Prostate gland (tissue), 2 donors: Measurements from ENCODE around the gene ACAD11. TPM values are rescaled to one million over a fixed set of nuclear protein-coding genes. Genes with fewer than 3 reads are reported as not detected.

Source experiments
- DNase-seq: peaks from one replicate; pipeline ENCODE4 v3.0.0-alpha.2; 2019; ENCODE audit warnings: low spot score
- H3K27ac ChIP-seq, 2 donors: fragments of 200-600 bp; sonication (generic); 2 replicates each; pipeline ENCODE4 v1.5.1; 2017 to 2019
- H3K27me3 ChIP-seq: fragments of 200-600 bp; sonication (generic); replicated peaks from 2 replicates; pipeline ENCODE4 v1.5.1; 2019; ENCODE audit not compliant: insufficient read depth
- H3K36me3 ChIP-seq, 2 donors: fragments of 200-600 bp; sonication (generic); 1 replicate in 1 of 2; 2 replicates in 1 of 2; pipeline versions ENCODE4 v1.5.1 to v1.8.1; 2017 to 2019
- H3K4me1 ChIP-seq: fragments of 200-600 bp; sonication (generic); replicated peaks from 2 replicates; pipeline ENCODE4 v1.5.1; 2019
- H3K4me3 ChIP-seq, 2 donors: fragments of 200-600 bp; sonication (generic); 2 replicates each; pipeline ENCODE4 v1.5.1; 2017 to 2019
- H3K9me3 ChIP-seq: fragments of 200-600 bp; sonication (generic); 2 replicates; pipeline ENCODE4 v1.5.1; 2017
- POLR2A ChIP-seq: fragments of 450-650 bp; IDR thresholded peaks from one replicate; pipeline ENCODE4 v1.6.1; 2016; ENCODE audit warnings: antibody characterized with exemption, mild to moderate bottlenecking
- POLR2AphosphoS5 ChIP-seq: sonication (generic); formaldehyde crosslinking; IDR thresholded peaks from one replicate; pipeline ENCODE4 v1.6.1; 2017; ENCODE audit warnings: antibody characterized with exemption
- whole genome bisulfite sequencing: methylation state at CpG from one replicate; pipeline ENCODE4 v1.1.5; 2018; 5-methylcytosine and 5-hydroxymethylcytosine counted together
- intact Hi-C: fragments of 100-400 bp; cut with DNase I; formaldehyde crosslinking; loops from one replicate; pipeline ENCODE4 v1.14.2; 2022
- total RNA-seq, 2 donors: library from RNA; depleted of rRNA; stranded (reverse); fragments of >200 nt; gene quantifications; one replicate each; pipeline ENCODE4 v1.1.0, GENCODE V29; 2016
- TF ChIP-seq, protein P1 (sequence below), 4 experiments: fragments of 200-600 bp in 2 of 4; fragments of 450-650 bp in 2 of 4; sonication (generic) in 2 of 4; IDR thresholded peaks; 1 replicate in 3 of 4; 2 replicates in 1 of 4; pipeline ENCODE4 v1.5.1; 2016 to 2019; ENCODE audit warnings: antibody characterized with exemption in 4 of 4, mild to moderate bottlenecking in 2 of 4, moderate library complexity in 2 of 4

ACAD11 gene
- total RNA-seq, 2 donors from 2014 or later: 13.8 to 22.7 TPM

DNA sequence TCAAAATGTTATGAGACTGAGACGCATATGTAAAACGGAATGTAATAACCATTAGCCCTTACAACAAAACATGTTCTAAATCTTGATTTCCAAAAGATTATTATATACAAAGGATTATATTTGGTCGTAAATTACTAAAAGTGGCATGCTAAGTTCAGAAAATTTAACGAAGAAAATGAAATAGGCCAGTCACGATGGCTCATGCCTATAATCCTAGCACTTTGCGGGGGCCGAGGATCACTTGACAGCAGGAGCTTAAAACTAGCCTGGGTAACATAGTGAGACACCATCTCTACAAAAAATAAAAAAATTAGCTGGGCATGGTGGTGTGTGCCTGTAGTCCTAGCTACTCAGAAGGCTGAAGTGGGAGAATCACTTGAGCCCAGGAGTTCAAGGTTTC lies 29.0 kb downstream of the ACAD11 start:
- no peak overlapping the region for H3K27ac ChIP-seq
- intact Hi-C loops: no loop called here
- H3K9me3 ChIP-seq: no peaks in the 10 kb centered on the region
- TF ChIP-seq, protein P1, sequence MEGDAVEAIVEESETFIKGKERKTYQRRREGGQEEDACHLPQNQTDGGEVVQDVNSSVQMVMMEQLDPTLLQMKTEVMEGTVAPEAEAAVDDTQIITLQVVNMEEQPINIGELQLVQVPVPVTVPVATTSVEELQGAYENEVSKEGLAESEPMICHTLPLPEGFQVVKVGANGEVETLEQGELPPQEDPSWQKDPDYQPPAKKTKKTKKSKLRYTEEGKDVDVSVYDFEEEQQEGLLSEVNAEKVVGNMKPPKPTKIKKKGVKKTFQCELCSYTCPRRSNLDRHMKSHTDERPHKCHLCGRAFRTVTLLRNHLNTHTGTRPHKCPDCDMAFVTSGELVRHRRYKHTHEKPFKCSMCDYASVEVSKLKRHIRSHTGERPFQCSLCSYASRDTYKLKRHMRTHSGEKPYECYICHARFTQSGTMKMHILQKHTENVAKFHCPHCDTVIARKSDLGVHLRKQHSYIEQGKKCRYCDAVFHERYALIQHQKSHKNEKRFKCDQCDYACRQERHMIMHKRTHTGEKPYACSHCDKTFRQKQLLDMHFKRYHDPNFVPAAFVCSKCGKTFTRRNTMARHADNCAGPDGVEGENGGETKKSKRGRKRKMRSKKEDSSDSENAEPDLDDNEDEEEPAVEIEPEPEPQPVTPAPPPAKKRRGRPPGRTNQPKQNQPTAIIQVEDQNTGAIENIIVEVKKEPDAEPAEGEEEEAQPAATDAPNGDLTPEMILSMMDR (IDR thresholded peaks at IDR 0.05): no peak
- TF ChIP-seq POLR2AphosphoS5 (no peak), POLR2A (no peak)
- no peaks in the 10 kb centered on the region for H3K36me3 ChIP-seq
- no peaks in the 10 kb centered on the region for H3K27me3 ChIP-seq
- H3K4me3 ChIP-seq: no peak overlapping the region
- DNase-seq: no peak
- H3K4me1 ChIP-seq: no peaks in the 10 kb centered on the region
- WGBS: 84% methylated on average over 7 of the region's 7 CpGs

DNA sequence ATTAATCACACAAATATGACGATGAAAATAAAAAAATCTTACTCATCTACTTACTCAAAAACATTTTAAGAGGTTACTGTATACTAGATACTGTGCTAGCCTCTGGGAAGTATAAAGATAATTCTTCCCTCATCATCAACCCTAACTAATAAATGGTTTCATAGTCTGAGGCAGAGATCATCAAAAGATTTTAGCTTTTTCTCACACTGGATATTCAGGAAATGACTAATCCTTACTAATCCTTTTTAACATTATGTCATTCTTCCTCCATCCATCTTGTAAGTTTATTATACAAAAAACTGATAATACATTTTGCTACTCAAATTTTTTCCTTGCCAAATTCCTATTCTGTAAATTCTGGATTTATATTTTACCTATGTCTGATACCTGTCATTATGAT lies 29.7 kb downstream of the ACAD11 start:
- no peak for DNase-seq
- TF ChIP-seq, protein P1 (IDR thresholded peaks at IDR 0.05): no peak
- TF ChIP-seq POLR2A (no peak), POLR2AphosphoS5 (no peak)
- Histone ChIP-seq H3K36me3 (no peaks in the 10 kb centered on the region), H3K4me3 (no peak overlapping the region), H3K27ac (no peak overlapping the region), H3K9me3 (no peaks in the 10 kb centered on the region), H3K27me3 (no peaks in the 10 kb centered on the region), H3K4me1 (no peaks in the 10 kb centered on the region)
- WGBS: 64% methylated on average over 1 of the region's 1 CpG
- intact Hi-C loops: no loop called here

DNA sequence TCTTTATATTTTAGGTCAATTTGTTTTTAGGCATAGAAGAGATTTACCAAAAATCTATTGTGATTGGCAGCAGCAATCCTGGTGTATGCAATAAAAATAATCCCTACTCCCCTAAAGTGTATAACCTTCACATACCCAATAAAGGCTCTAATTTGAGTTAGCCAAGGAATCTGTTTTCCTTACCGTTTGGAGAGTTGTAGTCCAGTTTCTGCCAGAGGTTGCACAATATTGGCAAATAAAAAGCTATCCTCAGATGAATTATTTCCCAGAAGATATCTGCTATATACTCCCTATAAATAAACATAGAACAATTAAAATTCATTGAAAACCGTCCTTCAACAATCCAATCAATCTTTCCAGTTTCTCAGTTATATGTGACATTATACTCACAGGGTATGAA lies 31.5 kb downstream of the ACAD11 start:
- WGBS: 27% methylated on average over 2 of the region's 2 CpGs
- Histone ChIP-seq H3K27me3 (no peaks in the 10 kb centered on the region), H3K27ac (no peak overlapping the region), H3K4me3 (no peak overlapping the region), H3K36me3 (no peaks in the 10 kb centered on the region), H3K9me3 (no peaks in the 10 kb centered on the region), H3K4me1 (no peaks in the 10 kb centered on the region)
- TF ChIP-seq, protein P1 (IDR thresholded peaks at IDR 0.05): no peak
- TF ChIP-seq POLR2A (no peak), POLR2AphosphoS5 (no peak)
- DNase-seq: no peak
- intact Hi-C loops: no loop called here

DNA sequence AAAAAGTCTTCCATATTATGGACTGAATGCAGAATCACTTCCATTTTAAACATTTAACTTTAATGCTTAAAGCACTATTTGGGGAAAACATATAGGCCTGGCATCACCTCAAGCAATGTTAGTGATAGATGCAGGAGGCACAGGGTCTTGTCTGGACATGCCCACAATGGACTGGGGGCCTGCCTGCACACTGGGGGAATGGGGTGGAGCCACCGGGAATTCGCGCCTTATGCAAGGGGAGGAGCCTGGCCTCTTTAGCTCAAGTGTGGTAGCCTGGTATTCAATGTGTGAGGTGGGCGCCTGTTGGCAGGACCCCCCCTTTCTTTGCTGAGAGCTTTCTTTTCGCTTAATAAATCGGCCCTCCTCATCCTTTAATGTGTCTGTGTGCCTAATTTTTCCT lies 32.7 kb downstream of the ACAD11 start:
- H3K4me1 ChIP-seq: no peaks in the 10 kb centered on the region
- DNase-seq: no peak
- H3K9me3 ChIP-seq: no peaks in the 10 kb centered on the region
- no peak for TF ChIP-seq POLR2A
- no peak for TF ChIP-seq POLR2AphosphoS5
- TF ChIP-seq, protein P1 (IDR thresholded peaks at IDR 0.05): no peak
- H3K36me3 ChIP-seq: no peaks in the 10 kb centered on the region
- H3K27ac ChIP-seq: no peak overlapping the region
- no peak overlapping the region for H3K4me3 ChIP-seq
- intact Hi-C loops: no loop called here
- WGBS: 94% methylated on average over 6 of the region's 6 CpGs
- no peaks in the 10 kb centered on the region for H3K27me3 ChIP-seq

DNA sequence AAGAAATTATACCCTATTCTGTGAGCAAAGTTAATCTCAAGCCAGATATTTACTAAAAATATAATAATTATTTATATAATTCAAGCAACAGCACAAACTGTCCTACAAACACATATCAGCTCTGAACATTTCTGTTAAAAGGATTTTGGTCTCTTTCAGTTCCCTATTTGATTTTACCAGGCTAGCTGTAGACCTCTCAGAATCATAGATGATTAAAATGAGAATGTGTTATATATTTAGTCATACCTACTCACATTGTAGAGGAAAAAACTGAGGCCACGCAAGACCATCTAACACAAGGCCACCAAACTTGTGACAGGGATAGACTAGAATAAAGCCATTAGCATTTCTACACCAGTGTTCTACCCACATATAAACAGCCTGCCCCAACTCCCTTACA lies 34.0 kb downstream of the ACAD11 start:
- Histone ChIP-seq H3K4me3 (no peak overlapping the region), H3K27me3 (no peaks in the 10 kb centered on the region), H3K27ac (no peak overlapping the region), H3K9me3 (no peaks in the 10 kb centered on the region), H3K4me1 (no peaks in the 10 kb centered on the region), H3K36me3 (no peaks in the 10 kb centered on the region)
- no peak for TF ChIP-seq POLR2AphosphoS5
- TF ChIP-seq, protein P1 (IDR thresholded peaks at IDR 0.05): no peak
- no peak for TF ChIP-seq POLR2A
- intact Hi-C loops: no loop called here
- WGBS: 100% methylated on average over 1 of the region's 1 CpG
- no peak for DNase-seq
